Amygdala (tissue), 56 donors: ENCODE results near the gene INPP5B.
"Not testable (repeated sequence)": the region's sequence is repeated elsewhere in the genome, so short reads cannot be mapped to it uniquely, and the experiment has no call there.

Experiments used
- DNase-seq, 56 donors: peaks; one replicate each; lab custom pipeline; 2025; lab: John Stamatoyannopoulos, UW

INPP5B gene

GRCh38 chr1:37915476-37916093 is 31.3 kb downstream of the INPP5B start:
- no peak for DNase-seq

- DNase-seq, result no peak
Observed at GRCh38 chr1:37914719-37915475, 32.0 kb downstream of the INPP5B start.

GRCh38 chr1:37911478-37911877 is 35.4 kb downstream of the INPP5B start:
- not testable (repeated sequence) for DNase-seq

GRCh38 chr1:37910886-37911285 is 36.0 kb downstream of the INPP5B start:
- not testable (repeated sequence) for DNase-seq

GRCh38 chr1:37908531-37908930 is 38.3 kb downstream of the INPP5B start:
- DNase-seq, result not testable (repeated sequence)

GRCh38 chr1:37907416-37908125 is 39.3 kb downstream of the INPP5B start:
- not testable (repeated sequence) for DNase-seq

GRCh38 chr1:37906591-37906990 is 40.3 kb downstream of the INPP5B start:
- DNase-seq, result not testable (repeated sequence)

GRCh38 chr1:37905727-37906126 is 41.1 kb downstream of the INPP5B start:
- no peak for DNase-seq

GRCh38 chr1:37903921-37904320 is 42.9 kb downstream of the INPP5B start:
- not testable (repeated sequence) for DNase-seq

GRCh38 chr1:37902983-37903382 is 43.9 kb downstream of the INPP5B start:
- no peak for DNase-seq

GRCh38 chr1:37901893-37902225 is 45.0 kb downstream of the INPP5B start:
- DNase-seq, result no peak

- no peak for DNase-seq
Observed at GRCh38 chr1:37901191-37901892, 45.5 kb downstream of the INPP5B start.

- DNase-seq, result not testable (repeated sequence)
Observed at GRCh38 chr1:37897563-37897962, 49.3 kb downstream of the INPP5B start.

GRCh38 chr1:37893673-37894072 is 53.2 kb downstream of the INPP5B start:
- DNase-seq, result no peak

GRCh38 chr1:37892151-37893047 is 54.5 kb downstream of the INPP5B start:
- DNase-seq, result no peak

- no peak for DNase-seq
Observed at GRCh38 chr1:37890378-37891014, 56.4 kb downstream of the INPP5B start.

- no peak for DNase-seq
Observed at GRCh38 chr1:37888022-37888700, 58.7 kb downstream of the INPP5B start.

GRCh38 chr1:37884145-37884544 is 62.7 kb downstream of the INPP5B start:
- no peak for DNase-seq

GRCh38 chr1:37883671-37884070 is 63.2 kb downstream of the INPP5B start:
- no peak for DNase-seq
